ENCODE results near the gene ADH7.
"Not testable (repeated sequence)": the region's sequence is repeated elsewhere in the genome, so short reads cannot be mapped to it uniquely, and the experiment has no call there.

Gene ADH7

GRCh38 chr4:99414902-99415301 is 20.2 kb downstream of the ADH7 start:
- not testable (repeated sequence) for DNase-seq

- DNase-seq: no peak
Measured at GRCh38 chr4:99414401-99414800, 20.7 kb downstream of the ADH7 start.

- DNase-seq: no peak
Measured at GRCh38 chr4:99413140-99413539, 22.0 kb downstream of the ADH7 start.

GRCh38 chr4:99411041-99411440 is 24.1 kb downstream of the ADH7 start:
- no peak for DNase-seq

- DNase-seq: no peak
Measured at GRCh38 chr4:99410075-99410474, 25.1 kb downstream of the ADH7 start.

- no peak for DNase-seq
Measured at GRCh38 chr4:99408346-99408745, 26.8 kb downstream of the ADH7 start.

GRCh38 chr4:99405433-99406115 is 29.6 kb downstream of the ADH7 start:
- DNase-seq: peak; percentile 6 to 49 (median 14)

- no peak for DNase-seq
Measured at GRCh38 chr4:99404595-99405287, 30.4 kb downstream of the ADH7 start.

- no peak for DNase-seq
Measured at GRCh38 chr4:99403380-99404184, 31.6 kb downstream of the ADH7 start.

GRCh38 chr4:99402765-99403164 is 32.4 kb downstream of the ADH7 start:
- DNase-seq: no peak

- DNase-seq: no peak
Measured at GRCh38 chr4:99400831-99401230, 34.3 kb downstream of the ADH7 start.

- DNase-seq: no peak
Measured at GRCh38 chr4:99399017-99399416, 36.1 kb downstream of the ADH7 start.

- no peak for DNase-seq
Measured at GRCh38 chr4:99395595-99396364, 39.4 kb downstream of the ADH7 start.

- no peak for DNase-seq
Measured at GRCh38 chr4:99394896-99395295, 40.2 kb downstream of the ADH7 start.

GRCh38 chr4:99390055-99390454 is 45.1 kb downstream of the ADH7 start:
- no peak for DNase-seq

GRCh38 chr4:99389606-99390005 is 45.5 kb downstream of the ADH7 start:
- no peak for DNase-seq

GRCh38 chr4:99383833-99384392 is 51.2 kb downstream of the ADH7 start:
- no peak for DNase-seq

GRCh38 chr4:99383399-99383798 is 51.7 kb downstream of the ADH7 start:
- DNase-seq: no peak

- no peak for DNase-seq
Measured at GRCh38 chr4:99382745-99383360, 52.3 kb downstream of the ADH7 start.

GRCh38 chr4:99381588-99382175 is 53.5 kb downstream of the ADH7 start:
- DNase-seq: no peak

- no peak for DNase-seq
Measured at GRCh38 chr4:99379571-99379970, 55.6 kb downstream of the ADH7 start.

GRCh38 chr4:99378876-99379275 is 56.3 kb downstream of the ADH7 start:
- DNase-seq: no peak
